ENCODE measurements around the gene EPB41. TPM values are rescaled to one million over a fixed set of nuclear protein-coding genes. Genes with fewer than 3 reads are reported as not detected.
A peak's percentile ranks its signal among the peaks of the same experiment; 100 is the strongest.

The EPB41 gene
- total and polyA plus RNA-seq, 2 donors from 2014 or later: 9.9 to 38.8 TPM

DNA sequence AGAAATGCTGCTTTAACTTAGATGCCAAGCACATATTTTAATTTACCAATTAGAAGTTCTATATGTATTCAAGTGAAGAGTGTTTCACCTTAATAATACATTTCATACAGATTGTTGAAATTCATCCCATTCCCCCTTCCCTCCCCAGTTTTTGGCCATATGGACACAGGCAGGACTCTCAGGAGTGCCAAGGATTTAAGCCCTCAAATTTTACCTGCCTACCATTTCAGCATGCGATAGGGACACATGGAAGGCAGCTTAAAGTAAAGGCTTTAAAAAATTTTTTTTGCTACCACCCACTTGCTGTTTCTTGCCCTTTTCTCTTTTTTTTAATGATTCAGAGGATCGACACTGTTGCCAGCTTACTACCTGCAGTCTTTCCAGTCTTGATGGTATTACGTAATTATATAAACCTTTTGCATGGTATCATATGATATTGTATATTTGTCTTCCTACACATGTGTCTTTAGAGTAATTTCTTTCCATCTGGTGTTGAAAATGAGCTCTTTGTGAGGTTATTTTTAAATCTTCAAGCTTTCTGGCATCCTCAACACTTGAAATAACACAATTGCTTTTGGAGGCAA is 7.0 kb downstream of the EPB41 start:
- intact Hi-C loops (cut with DNase I): no loop called here
- H3K9me3 ChIP-seq (ENCODE audit: control insufficient read depth in 2 of 3, insufficient read depth in 1 of 3, low read length in 3 of 3): no peaks in the 10 kb centered on the region
- no peak overlapping the region for H3K9ac ChIP-seq (ENCODE audit: low read length in 3 of 3)
- H3K4me1 ChIP-seq (ENCODE audit: control insufficient read depth in 2 of 3, insufficient read depth in 2 of 3, low read depth in 1 of 3, low read length in 3 of 3): no peaks in the 10 kb centered on the region
- no peak for DNase-seq
- no peaks in the 10 kb centered on the region for H3K36me3 ChIP-seq (ENCODE audit: control insufficient read depth in 2 of 3, insufficient read depth in 3 of 3, low read length in 3 of 3)
- FAIRE-seq: no peak
- TF ChIP-seq, protein P1, sequence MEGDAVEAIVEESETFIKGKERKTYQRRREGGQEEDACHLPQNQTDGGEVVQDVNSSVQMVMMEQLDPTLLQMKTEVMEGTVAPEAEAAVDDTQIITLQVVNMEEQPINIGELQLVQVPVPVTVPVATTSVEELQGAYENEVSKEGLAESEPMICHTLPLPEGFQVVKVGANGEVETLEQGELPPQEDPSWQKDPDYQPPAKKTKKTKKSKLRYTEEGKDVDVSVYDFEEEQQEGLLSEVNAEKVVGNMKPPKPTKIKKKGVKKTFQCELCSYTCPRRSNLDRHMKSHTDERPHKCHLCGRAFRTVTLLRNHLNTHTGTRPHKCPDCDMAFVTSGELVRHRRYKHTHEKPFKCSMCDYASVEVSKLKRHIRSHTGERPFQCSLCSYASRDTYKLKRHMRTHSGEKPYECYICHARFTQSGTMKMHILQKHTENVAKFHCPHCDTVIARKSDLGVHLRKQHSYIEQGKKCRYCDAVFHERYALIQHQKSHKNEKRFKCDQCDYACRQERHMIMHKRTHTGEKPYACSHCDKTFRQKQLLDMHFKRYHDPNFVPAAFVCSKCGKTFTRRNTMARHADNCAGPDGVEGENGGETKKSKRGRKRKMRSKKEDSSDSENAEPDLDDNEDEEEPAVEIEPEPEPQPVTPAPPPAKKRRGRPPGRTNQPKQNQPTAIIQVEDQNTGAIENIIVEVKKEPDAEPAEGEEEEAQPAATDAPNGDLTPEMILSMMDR (IDR thresholded peaks at IDR 0.05; ENCODE audit: borderline replicate concordance, extremely low read depth, insufficient read depth): no peak
- no peaks in the 10 kb centered on the region for H3K27me3 ChIP-seq (ENCODE audit: control insufficient read depth, insufficient read depth, low read length)
- no peak overlapping the region for H3K4me3 ChIP-seq (ENCODE audit: low read length in 3 of 3)
- no peak overlapping the region for H3K27ac ChIP-seq (ENCODE audit: low read depth in 2 of 2, low read length in 2 of 2)

DNA sequence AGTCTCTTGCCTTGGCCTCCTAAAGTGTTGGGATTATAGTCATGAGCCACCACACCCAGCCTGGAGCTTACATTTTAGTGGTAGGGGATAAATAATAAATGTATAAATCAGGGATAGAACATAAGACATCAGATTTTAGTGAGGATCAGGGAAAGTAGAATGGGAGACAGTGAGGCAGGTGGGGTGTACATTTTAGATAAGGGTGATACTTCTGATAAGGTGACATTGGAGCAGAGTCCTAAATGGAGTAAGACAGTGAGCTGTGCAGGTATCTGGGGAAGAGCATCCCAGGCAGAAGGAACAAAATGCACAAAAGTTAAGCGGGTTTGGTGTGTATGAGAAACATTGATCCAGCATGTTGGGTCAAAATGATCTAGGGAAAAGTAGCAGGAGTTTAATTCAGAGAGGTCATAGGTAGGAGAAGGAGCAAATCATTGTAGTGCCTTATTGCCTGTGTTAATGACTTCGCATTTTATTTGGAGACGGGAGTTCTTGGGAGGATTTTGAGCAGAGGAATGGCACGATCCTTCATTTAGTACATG is 11.1 kb downstream of the EPB41 start:
- DNase-seq (no peak), FAIRE-seq (no peak)
- intact Hi-C loops (cut with DNase I): no loop called here
- TF ChIP-seq, protein P1 (IDR thresholded peaks at IDR 0.05; ENCODE audit: borderline replicate concordance, extremely low read depth, insufficient read depth): no peak
- Histone ChIP-seq H3K27me3 (ENCODE audit: control insufficient read depth, insufficient read depth, low read length) (no peaks in the 10 kb centered on the region), H3K36me3 (ENCODE audit: control insufficient read depth in 2 of 3, insufficient read depth in 3 of 3, low read length in 3 of 3) (no peaks in the 10 kb centered on the region), H3K27ac (ENCODE audit: low read depth in 2 of 2, low read length in 2 of 2) (no peak overlapping the region), H3K9me3 (ENCODE audit: control insufficient read depth in 2 of 3, insufficient read depth in 1 of 3, low read length in 3 of 3) (no peaks in the 10 kb centered on the region), H3K4me1 (ENCODE audit: control insufficient read depth in 2 of 3, insufficient read depth in 2 of 3, low read depth in 1 of 3, low read length in 3 of 3) (peaks cover 0 to 5% (median 0%) of the 10 kb centered on the region in 3 donors), H3K4me3 (ENCODE audit: low read length in 3 of 3) (no peak overlapping the region), H3K9ac (ENCODE audit: low read length in 3 of 3) (no peak overlapping the region)

DNA sequence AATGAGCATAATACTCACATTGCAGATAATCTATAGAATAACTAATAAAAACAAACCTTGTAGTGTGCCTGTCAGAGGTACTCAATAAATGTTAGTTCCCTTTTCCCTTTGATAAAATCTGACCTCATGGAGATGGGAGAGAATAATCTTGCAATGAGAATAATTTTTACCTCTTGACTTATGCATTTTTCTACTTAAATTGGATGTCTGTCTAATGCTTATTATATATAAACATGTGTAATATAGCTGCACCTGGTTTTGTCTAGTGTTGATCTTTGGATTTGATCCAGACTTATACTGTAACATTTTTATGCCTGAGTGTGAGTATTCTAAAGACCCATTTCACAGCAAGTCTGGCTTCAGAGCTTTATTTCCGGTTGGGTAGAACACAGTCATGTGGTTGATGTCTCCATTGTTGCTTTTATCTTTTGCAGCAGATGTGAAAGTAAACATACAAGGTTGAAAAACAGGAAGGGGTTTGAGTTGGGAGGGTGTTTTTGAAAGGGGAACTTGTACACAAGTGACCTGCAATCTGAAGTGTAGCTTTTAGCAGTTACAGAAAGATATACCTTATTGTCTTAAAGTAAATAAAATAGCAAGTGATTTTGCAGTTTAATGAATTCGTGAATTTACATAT is 12.4 kb downstream of the EPB41 start:
- Histone ChIP-seq H3K4me3 (ENCODE audit: low read length in 3 of 3) (peak overlapping the region in 1 of 3 donors; percentile 10), H3K4me1 (ENCODE audit: control insufficient read depth in 2 of 3, insufficient read depth in 2 of 3, low read depth in 1 of 3, low read length in 3 of 3) (peaks cover 0 to 5% (median 0%) of the 10 kb centered on the region in 3 donors), H3K9me3 (ENCODE audit: control insufficient read depth in 2 of 3, insufficient read depth in 1 of 3, low read length in 3 of 3) (no peaks in the 10 kb centered on the region), H3K27ac (ENCODE audit: low read depth in 2 of 2, low read length in 2 of 2) (no peak overlapping the region), H3K9ac (ENCODE audit: low read length in 3 of 3) (no peak overlapping the region), H3K36me3 (ENCODE audit: control insufficient read depth in 2 of 3, insufficient read depth in 3 of 3, low read length in 3 of 3) (no peaks in the 10 kb centered on the region), H3K27me3 (ENCODE audit: control insufficient read depth, insufficient read depth, low read length) (no peaks in the 10 kb centered on the region)
- intact Hi-C loops (cut with DNase I): no loop called here
- FAIRE-seq (no peak), DNase-seq (peak in 1 of 5 donors; percentile 28)
- TF ChIP-seq, protein P1 (IDR thresholded peaks at IDR 0.05; ENCODE audit: borderline replicate concordance, extremely low read depth, insufficient read depth): no peak
